Stimulated activated CD4-positive, alpha-beta T cell treated with anti-CD3 and anti-CD28 coated beads, Interleukin-4, amount 100 ng/mL, for 1 hour (primary cell): Measurements from ENCODE around the gene TPD52L1.

ENCODE experiments used
- DNase-seq: peaks from one replicate; pipeline ENCODE4 v3.0.0-alpha.2; 2020

TPD52L1 gene

DNA sequence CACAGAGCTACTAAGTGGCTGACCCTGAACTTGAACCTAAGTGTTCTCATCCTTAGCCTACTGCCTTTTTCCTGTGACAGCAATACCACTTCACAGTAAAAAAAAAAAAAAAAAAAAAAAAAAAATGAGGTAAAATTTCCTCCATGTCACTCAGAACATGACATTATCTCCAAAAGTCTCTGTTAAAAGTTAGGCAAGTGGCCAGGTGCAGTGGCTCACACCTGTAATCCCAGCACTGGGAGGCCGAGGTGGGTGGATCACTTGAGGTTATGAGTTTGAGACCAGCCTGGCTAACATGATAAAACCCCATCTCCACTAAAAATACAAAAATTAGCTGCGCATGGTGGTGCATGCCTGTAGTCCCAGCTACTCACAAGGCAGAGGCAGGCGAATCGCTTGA is 159.4 kb downstream of the TPD52L1 start:
- DNase-seq = no peak
